Thymus (tissue), 11 donors: ENCODE results near the gene RAB36. TPM values are rescaled to one million over a fixed set of nuclear protein-coding genes. Genes with fewer than 3 reads are reported as not detected.

Experiments used
- DNase-seq, 9 donors: peaks; one replicate each; pipeline ENCODE4 v3.0.0-alpha.2; 2013; ENCODE audit warnings: low spot score in 9 of 9, low read depth in 6 of 9, missing footprints in 1 of 9
- H3K27ac ChIP-seq, 2 donors: one replicate each; pipeline ENCODE4 v1.5.1; 2013; ENCODE audit warnings: control low read depth in 1 of 2, low read depth in 1 of 2, low read length in 1 of 2, mild to moderate bottlenecking in 1 of 2, moderate library complexity in 1 of 2
- H3K27me3 ChIP-seq, 2 donors: one replicate each; pipeline ENCODE4 v1.5.1; 2013; ENCODE audit warnings: low read length in 1 of 2; ENCODE audit not compliant: control insufficient read depth in 2 of 2, insufficient read depth in 1 of 2
- H3K36me3 ChIP-seq, 2 donors: one replicate each; pipeline ENCODE4 v1.5.1; 2013; ENCODE audit warnings: low read length in 1 of 2, mild to moderate bottlenecking in 1 of 2, moderate library complexity in 1 of 2; ENCODE audit not compliant: control insufficient read depth in 2 of 2, insufficient read depth in 2 of 2
- H3K4me1 ChIP-seq, 2 donors: one replicate each; pipeline ENCODE4 v1.5.1; 2013; ENCODE audit warnings: low read length in 2 of 2; ENCODE audit not compliant: control insufficient read depth in 2 of 2, insufficient read depth in 2 of 2
- H3K4me3 ChIP-seq, 2 donors: one replicate each; pipeline ENCODE4 v1.5.1; 2013; ENCODE audit warnings: low read length in 2 of 2, control low read depth in 1 of 2, mild to moderate bottlenecking in 1 of 2
- H3K9me3 ChIP-seq, 2 donors: one replicate each; pipeline ENCODE4 v1.5.1; 2013; ENCODE audit warnings: low read length in 1 of 2, mild to moderate bottlenecking in 1 of 2; ENCODE audit not compliant: control insufficient read depth in 2 of 2, insufficient read depth in 1 of 2
- WGBS: extraction: QIAGEN DNeasy Blood & Tissue Kit; methylation state at CpG from one replicate; pipeline ENCODE4 v1.1.7; 2013; 5-methylcytosine and 5-hydroxymethylcytosine counted together
- polyA plus RNA-seq: library from polyadenylated mRNA; stranded (reverse); fragments of 200-250 nt; gene quantifications from one replicate; pipeline ENCODE4 v1.2.3, GENCODE V29; 2013
- total RNA-seq: library from RNA; stranded (reverse); fragments of 120-200 nt; gene quantifications from one replicate; pipeline ENCODE4 v1.2.4, GENCODE V29; 2013
- donor health status: healthy.

RAB36 gene
- total and polyA plus RNA-seq, 2 donors, result 0.42 to 0.46 TPM

DNA sequence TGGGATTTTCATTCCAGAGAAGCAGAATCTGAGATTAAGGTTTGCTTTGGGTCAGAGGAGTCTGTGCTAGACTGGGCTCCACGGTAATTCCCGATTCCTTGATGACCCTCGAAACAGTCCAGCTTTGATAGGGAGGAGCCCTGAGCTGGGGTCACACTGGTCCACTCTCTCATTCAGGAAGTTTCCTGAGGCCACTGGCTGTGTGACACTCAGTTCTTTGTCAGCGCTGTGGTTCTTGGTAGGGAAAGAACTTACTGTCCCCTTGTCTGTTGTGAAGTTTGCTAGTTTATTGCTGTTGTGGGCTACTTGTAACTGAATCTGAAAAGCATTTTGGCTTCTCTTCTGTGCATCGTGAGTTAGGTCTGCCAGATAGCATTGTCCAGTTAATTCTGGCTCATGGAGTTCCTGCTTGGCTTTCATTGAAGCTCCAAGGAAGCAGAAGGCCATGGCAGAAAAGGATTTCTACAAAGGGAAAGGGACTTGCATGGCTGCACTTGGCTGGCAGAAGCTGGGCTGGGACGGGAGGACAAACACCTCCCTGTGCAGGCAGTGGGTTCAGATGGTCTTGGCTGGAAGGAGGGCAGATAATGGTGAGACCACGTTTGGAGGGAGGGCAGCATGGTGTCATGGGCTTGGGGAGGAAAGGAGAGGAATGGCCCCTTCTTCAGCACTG, 58.3 kb downstream of the RAB36 start:
- peaks cover 0 to 8% of the 10 kb centered on the region in 2 donors for H3K4me1 ChIP-seq
- no peak overlapping the region for H3K27ac ChIP-seq
- no peaks in the 10 kb centered on the region for H3K9me3 ChIP-seq
- H3K36me3 ChIP-seq, result peaks cover 23 to 25% of the 10 kb centered on the region in 2 donors
- DNase-seq, result no peak
- no peak overlapping the region for H3K4me3 ChIP-seq
- WGBS, result 96% methylated on average over 7 of the region's 7 CpGs
- H3K27me3 ChIP-seq, result no peaks in the 10 kb centered on the region

- no peak for DNase-seq
- Histone ChIP-seq H3K9me3 (no peaks in the 10 kb centered on the region), H3K4me3 (no peak overlapping the region), H3K27me3 (no peaks in the 10 kb centered on the region), H3K27ac (no peak overlapping the region), H3K4me1 (peaks cover 0 to 8% of the 10 kb centered on the region in 2 donors), H3K36me3 (peaks cover 23 to 25% of the 10 kb centered on the region in 2 donors)
- 97% methylated on average over 11 of the region's 11 CpGs for WGBS
These were observed 58.8 kb downstream of the RAB36 start for GRCh38 chr22:23204125-23204488.

GRCh38 chr22:23204541-23205157, 59.4 kb downstream of the RAB36 start:
- Histone ChIP-seq H3K36me3 (peaks cover 22 to 23% of the 10 kb centered on the region in 2 donors), H3K9me3 (no peaks in the 10 kb centered on the region), H3K27ac (no peak overlapping the region), H3K4me1 (peaks cover 0 to 8% of the 10 kb centered on the region in 2 donors), H3K4me3 (no peak overlapping the region), H3K27me3 (no peaks in the 10 kb centered on the region)
- DNase-seq, result no peak
- WGBS, result 84% methylated on average over 11 of the region's 11 CpGs

- no peak for DNase-seq
- H3K36me3 ChIP-seq, result peaks cover 22 to 23% of the 10 kb centered on the region in 2 donors
- no peaks in the 10 kb centered on the region for H3K9me3 ChIP-seq
- H3K4me1 ChIP-seq, result peaks cover 0 to 8% of the 10 kb centered on the region in 2 donors
- H3K27ac ChIP-seq, result no peak overlapping the region
- WGBS, result 92% methylated on average over 9 of the region's 9 CpGs
- no peaks in the 10 kb centered on the region for H3K27me3 ChIP-seq
- H3K4me3 ChIP-seq, result no peak overlapping the region
These were observed 60.2 kb downstream of the RAB36 start for GRCh38 chr22:23205339-23206049.

- peaks cover 23 to 24% of the 10 kb centered on the region in 2 donors for H3K36me3 ChIP-seq
- peaks cover 4 to 7% of the 10 kb centered on the region in 2 donors for H3K4me1 ChIP-seq
- no peaks in the 10 kb centered on the region for H3K9me3 ChIP-seq
- no peaks in the 10 kb centered on the region for H3K27me3 ChIP-seq
- H3K4me3 ChIP-seq, result no peak overlapping the region
- DNase-seq, result no peak
- no peak overlapping the region for H3K27ac ChIP-seq
These were observed 61.6 kb downstream of the RAB36 start for GRCh38 chr22:23206915-23207314.

DNA sequence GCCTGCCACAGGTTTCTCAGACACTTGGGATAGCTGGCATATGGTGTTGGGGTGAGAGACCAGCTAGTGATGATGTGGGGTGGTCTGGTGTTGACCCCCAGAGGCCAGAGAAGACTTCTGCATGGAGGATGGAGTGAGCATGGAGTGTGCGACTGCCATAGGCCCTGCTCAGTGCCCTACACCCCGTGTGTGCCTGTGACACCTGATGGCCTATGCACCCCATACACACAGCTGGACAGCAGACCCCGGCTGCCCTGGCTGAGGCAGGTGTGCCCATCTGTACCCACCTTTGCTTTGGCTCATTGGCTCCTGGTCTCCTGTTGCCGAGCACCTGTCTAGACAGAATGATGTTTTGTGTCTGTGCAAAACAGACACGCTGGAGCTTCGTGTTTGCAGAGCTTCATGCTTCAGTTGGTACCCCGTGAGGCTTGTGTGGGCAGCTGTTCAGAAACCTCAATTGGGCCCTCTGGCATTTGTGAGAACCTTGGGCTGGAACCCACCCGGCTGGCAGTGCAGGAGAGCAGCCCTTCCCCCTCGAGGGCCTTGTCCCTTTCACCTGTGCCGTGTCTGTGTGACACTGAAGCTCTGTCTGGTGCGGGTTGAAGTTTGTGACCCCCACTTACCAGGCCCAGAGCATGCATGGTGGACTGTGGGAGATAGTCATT, 62.6 kb downstream of the RAB36 start:
- H3K27me3 ChIP-seq, result no peaks in the 10 kb centered on the region
- peaks cover 13 to 17% of the 10 kb centered on the region in 2 donors for H3K4me1 ChIP-seq
- no peaks in the 10 kb centered on the region for H3K9me3 ChIP-seq
- no peak overlapping the region for H3K27ac ChIP-seq
- DNase-seq, result no peak
- whole genome bisulfite sequencing, result 92% methylated on average over 11 of the region's 11 CpGs
- H3K4me3 ChIP-seq, result no peak overlapping the region
- peaks cover 26% of the 10 kb centered on the region in 2 donors for H3K36me3 ChIP-seq

DNA sequence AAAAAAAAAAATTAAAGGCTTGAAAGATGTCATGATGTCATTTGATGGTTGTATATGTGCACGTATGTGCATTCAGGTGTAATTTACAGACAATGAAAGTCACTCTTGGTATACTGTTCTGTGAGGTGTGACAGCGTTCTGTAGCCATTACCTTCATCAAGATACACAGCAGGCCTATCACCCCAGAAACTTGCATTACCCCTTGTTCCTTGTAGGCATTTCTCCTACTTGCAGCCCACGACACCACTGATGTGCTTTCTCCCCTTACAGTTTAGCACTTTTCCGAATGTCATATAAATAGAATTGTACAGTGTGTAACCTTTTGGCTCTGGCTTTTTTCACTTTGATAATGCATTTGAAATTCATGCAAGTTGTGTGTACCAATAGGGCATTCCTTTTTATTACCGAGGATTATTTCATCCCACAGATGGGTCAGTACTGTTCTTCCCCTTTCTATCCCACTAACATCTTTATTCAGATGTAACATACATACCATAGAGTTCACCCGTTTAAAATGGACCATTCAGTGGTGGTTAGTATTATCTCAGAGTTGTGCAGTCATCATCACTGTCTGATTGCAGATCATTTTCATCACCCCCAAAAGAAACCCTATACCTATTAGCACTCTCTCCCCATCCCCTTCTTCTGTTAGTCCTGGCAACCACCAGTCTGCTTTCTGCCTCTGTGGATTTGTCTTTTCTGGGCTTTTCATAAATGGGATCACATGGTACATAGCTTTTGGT, 65.3 kb downstream of the RAB36 start:
- Histone ChIP-seq H3K36me3 (peaks cover 7 to 10% of the 10 kb centered on the region in 2 donors), H3K27ac (no peak overlapping the region), H3K27me3 (no peaks in the 10 kb centered on the region), H3K4me1 (peaks cover 34 to 44% of the 10 kb centered on the region in 2 donors), H3K9me3 (peaks cover 0 to 6% of the 10 kb centered on the region in 2 donors), H3K4me3 (no peak overlapping the region)
- whole genome bisulfite sequencing, result 86% methylated on average over 6 of the region's 6 CpGs
- no peak for DNase-seq

DNA sequence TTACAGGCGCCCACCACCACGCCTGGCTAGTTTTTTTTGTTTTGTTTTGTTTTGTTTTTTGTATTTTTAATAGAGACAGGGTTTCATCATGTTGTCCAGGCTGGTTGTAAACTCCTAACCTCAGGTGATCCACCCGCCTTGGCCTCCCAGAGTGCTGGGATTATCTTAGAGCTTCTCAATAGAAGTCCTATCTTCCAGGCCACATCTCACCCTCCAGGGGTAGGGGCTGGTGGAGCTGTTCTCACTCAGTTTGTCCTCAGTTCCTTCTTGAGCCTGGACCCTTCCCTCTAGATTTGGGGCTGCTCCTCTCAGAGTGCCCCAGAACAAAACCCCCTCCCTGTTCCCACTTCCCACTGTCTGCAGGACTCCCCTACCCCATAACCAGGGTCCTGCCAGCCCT, 66.3 kb downstream of the RAB36 start:
- H3K27ac ChIP-seq, result no peak overlapping the region
- 95% methylated on average over 3 of the region's 3 CpGs for WGBS
- H3K4me3 ChIP-seq, result no peak overlapping the region
- peaks cover 7% of the 10 kb centered on the region in 2 donors for H3K36me3 ChIP-seq
- DNase-seq, result no peak
- no peaks in the 10 kb centered on the region for H3K27me3 ChIP-seq
- H3K4me1 ChIP-seq, result peaks cover 41 to 51% of the 10 kb centered on the region in 2 donors
- peaks cover 0 to 6% of the 10 kb centered on the region in 2 donors for H3K9me3 ChIP-seq
